Measurements from ENCODE around the gene SERPINA4.

Gene SERPINA4

DNA sequence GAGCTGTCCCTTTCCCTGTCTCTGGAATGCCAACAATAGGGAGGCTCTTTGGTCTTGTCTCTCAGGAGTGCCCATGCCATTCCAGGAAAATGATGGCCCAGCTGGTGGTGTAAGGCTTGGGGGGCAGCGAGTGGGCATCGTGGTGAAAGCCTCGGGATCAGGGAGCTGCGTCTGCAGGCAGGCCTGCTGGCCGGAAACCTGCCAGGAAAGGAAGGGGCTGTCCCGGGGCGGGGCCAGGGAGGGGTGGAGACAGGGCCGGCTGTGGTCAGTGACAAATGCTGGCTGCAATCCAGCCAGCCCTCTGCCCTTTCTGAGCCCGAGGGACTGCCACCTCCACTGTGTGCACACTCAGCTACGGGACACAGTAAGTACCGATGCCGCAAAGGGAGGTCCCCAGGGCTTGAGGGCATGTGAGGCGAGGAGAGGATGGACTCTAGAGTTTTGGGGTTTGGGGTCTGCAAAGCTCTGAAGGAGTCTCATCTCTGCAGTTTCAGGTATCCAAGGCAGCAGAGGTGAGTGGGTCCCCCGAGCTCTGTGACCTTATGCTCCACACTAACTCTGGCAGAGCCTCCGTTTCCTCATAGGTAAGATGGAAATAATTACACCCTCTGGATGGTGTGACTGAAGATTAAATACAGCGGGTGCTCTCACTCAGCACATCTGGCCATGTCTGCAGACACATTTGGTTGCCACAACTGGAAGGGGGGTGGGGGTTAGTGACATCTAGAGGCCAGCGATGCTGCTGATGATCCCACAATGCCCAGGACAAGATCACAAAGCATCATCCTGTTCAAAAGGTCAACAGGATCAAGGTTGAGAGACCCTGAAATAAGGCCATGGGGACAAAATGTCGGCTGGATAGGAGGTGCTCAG lies 20.1 kb downstream of the SERPINA4 start, which contains the start of gene SERPINA5:
Gene SERPINA5, plus strand, starts transcription at position 300 of the 873 bp plus-strand sequence. CDS start 5,937 bp downstream, outside the sequence.
- H2AFZ ChIP-seq (ENCODE audit: low read depth, low read length, severe bottlenecking) = no peak within 1 kb of the TSS
- H3K27me3 ChIP-seq (ENCODE audit: low read length) = no peaks in the 10 kb centered on the region
- H3K4me3 ChIP-seq (ENCODE audit: insufficient read depth, low read length, poor library complexity, severe bottlenecking) = no peak within 1 kb of the TSS
- TF ChIP-seq, protein P1, sequence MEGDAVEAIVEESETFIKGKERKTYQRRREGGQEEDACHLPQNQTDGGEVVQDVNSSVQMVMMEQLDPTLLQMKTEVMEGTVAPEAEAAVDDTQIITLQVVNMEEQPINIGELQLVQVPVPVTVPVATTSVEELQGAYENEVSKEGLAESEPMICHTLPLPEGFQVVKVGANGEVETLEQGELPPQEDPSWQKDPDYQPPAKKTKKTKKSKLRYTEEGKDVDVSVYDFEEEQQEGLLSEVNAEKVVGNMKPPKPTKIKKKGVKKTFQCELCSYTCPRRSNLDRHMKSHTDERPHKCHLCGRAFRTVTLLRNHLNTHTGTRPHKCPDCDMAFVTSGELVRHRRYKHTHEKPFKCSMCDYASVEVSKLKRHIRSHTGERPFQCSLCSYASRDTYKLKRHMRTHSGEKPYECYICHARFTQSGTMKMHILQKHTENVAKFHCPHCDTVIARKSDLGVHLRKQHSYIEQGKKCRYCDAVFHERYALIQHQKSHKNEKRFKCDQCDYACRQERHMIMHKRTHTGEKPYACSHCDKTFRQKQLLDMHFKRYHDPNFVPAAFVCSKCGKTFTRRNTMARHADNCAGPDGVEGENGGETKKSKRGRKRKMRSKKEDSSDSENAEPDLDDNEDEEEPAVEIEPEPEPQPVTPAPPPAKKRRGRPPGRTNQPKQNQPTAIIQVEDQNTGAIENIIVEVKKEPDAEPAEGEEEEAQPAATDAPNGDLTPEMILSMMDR (IDR thresholded peaks at IDR 0.05; ENCODE audit: insufficient read depth, low read length, poor library complexity, severe bottlenecking) = no peak
- TF ChIP-seq EZH2phosphoT487 (conservative IDR thresholded peaks at IDR 0.05; ENCODE audit: low read length) = no peak
- H4K20me1 ChIP-seq (ENCODE audit: low read depth, low read length) = no peaks in the 10 kb centered on the region
- no peaks in the 10 kb centered on the region for H3K79me2 ChIP-seq (ENCODE audit: insufficient read depth, low read length)
- H3K9me2 ChIP-seq (replicated peaks; ENCODE audit: insufficient read depth, low read length) = no peaks in the 10 kb centered on the region
- H3F3A ChIP-seq (ENCODE audit: insufficient read depth) = no peaks in the 10 kb centered on the region
- H3K36me3 ChIP-seq (ENCODE audit: low read length) = no peaks in the 10 kb centered on the region
- no peak within 1 kb of the TSS for H3K9ac ChIP-seq (ENCODE audit: low read length)
- no peaks in the 10 kb centered on the region for H3K9me3 ChIP-seq (ENCODE audit: insufficient read depth, low read length)
- no peak within 1 kb of the TSS for H3K27ac ChIP-seq (ENCODE audit: low read depth, low read length)
- H3K4me2 ChIP-seq (ENCODE audit: low read depth, low read length, poor library complexity, severe bottlenecking) = no peak within 1 kb of the TSS

GRCh38 chr14:94582199-94582750 lies 21.0 kb downstream of the SERPINA4 start:
- no peaks in the 10 kb centered on the region for H3K9me2 ChIP-seq (replicated peaks; ENCODE audit: insufficient read depth, low read length)
- no peaks in the 10 kb centered on the region for H3F3A ChIP-seq (ENCODE audit: insufficient read depth)
- no peak for TF ChIP-seq EZH2phosphoT487 (conservative IDR thresholded peaks at IDR 0.05; ENCODE audit: low read length)
- no peaks in the 10 kb centered on the region for H3K9me3 ChIP-seq (ENCODE audit: insufficient read depth, low read length)
- H3K27ac ChIP-seq (ENCODE audit: low read depth, low read length) = no peak overlapping the region
- no peak overlapping the region for H3K4me3 ChIP-seq (ENCODE audit: insufficient read depth, low read length, poor library complexity, severe bottlenecking)
- no peaks in the 10 kb centered on the region for H4K20me1 ChIP-seq (ENCODE audit: low read depth, low read length)
- no peak overlapping the region for H3K4me2 ChIP-seq (ENCODE audit: low read depth, low read length, poor library complexity, severe bottlenecking)
- H3K79me2 ChIP-seq (ENCODE audit: insufficient read depth, low read length) = no peaks in the 10 kb centered on the region
- H2AFZ ChIP-seq (ENCODE audit: low read depth, low read length, severe bottlenecking) = no peak overlapping the region
- H3K9ac ChIP-seq (ENCODE audit: low read length) = no peak overlapping the region
- no peaks in the 10 kb centered on the region for H3K27me3 ChIP-seq (ENCODE audit: low read length)
- no peaks in the 10 kb centered on the region for H3K36me3 ChIP-seq (ENCODE audit: low read length)

DNA sequence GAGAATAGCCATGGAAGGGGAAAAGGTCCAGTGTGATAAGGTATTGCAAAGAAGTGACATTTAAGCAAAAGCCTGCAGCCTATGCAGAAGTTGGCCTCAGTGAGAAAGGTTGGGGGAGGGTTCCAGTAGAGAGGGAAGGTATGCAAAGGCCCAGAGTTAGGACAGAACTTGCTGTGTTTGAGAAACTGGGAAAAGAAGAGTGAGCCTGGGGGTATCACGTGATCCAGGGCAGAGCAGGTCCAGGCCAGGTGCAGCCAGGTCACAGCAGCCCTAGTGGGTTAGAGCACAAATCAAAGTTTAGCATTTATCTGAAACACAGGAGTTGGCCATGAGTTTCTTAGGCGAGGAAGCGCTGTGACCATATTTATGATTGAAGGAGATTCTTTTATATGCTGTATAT lies 21.6 kb downstream of the SERPINA4 start:
- H3K27me3 ChIP-seq (ENCODE audit: low read length) = no peaks in the 10 kb centered on the region
- H3K4me2 ChIP-seq (ENCODE audit: low read depth, low read length, poor library complexity, severe bottlenecking) = no peak overlapping the region
- H3K9me2 ChIP-seq (replicated peaks; ENCODE audit: insufficient read depth, low read length) = no peaks in the 10 kb centered on the region
- no peak overlapping the region for H3K9ac ChIP-seq (ENCODE audit: low read length)
- H3K79me2 ChIP-seq (ENCODE audit: insufficient read depth, low read length) = no peaks in the 10 kb centered on the region
- H3K27ac ChIP-seq (ENCODE audit: low read depth, low read length) = no peak overlapping the region
- TF ChIP-seq, protein P1 (IDR thresholded peaks at IDR 0.05; ENCODE audit: insufficient read depth, low read length, poor library complexity, severe bottlenecking) = no peak
- TF ChIP-seq EZH2phosphoT487 (conservative IDR thresholded peaks at IDR 0.05; ENCODE audit: low read length) = no peak
- no peak overlapping the region for H2AFZ ChIP-seq (ENCODE audit: low read depth, low read length, severe bottlenecking)
- H3K9me3 ChIP-seq (ENCODE audit: insufficient read depth, low read length) = no peaks in the 10 kb centered on the region
- H3F3A ChIP-seq (ENCODE audit: insufficient read depth) = no peaks in the 10 kb centered on the region
- H3K4me3 ChIP-seq (ENCODE audit: insufficient read depth, low read length, poor library complexity, severe bottlenecking) = no peak overlapping the region
- H4K20me1 ChIP-seq (ENCODE audit: low read depth, low read length) = no peaks in the 10 kb centered on the region
- H3K36me3 ChIP-seq (ENCODE audit: low read length) = no peaks in the 10 kb centered on the region

- H3K9ac ChIP-seq (ENCODE audit: low read length) = no peak overlapping the region
- H4K20me1 ChIP-seq (ENCODE audit: low read depth, low read length) = no peaks in the 10 kb centered on the region
- TF ChIP-seq, protein P1 (IDR thresholded peaks at IDR 0.05; ENCODE audit: insufficient read depth, low read length, poor library complexity, severe bottlenecking) = no peak
- no peak for TF ChIP-seq EZH2phosphoT487 (conservative IDR thresholded peaks at IDR 0.05; ENCODE audit: low read length)
- H3K9me2 ChIP-seq (replicated peaks; ENCODE audit: insufficient read depth, low read length) = no peaks in the 10 kb centered on the region
- H2AFZ ChIP-seq (ENCODE audit: low read depth, low read length, severe bottlenecking) = no peak overlapping the region
- H3K4me3 ChIP-seq (ENCODE audit: insufficient read depth, low read length, poor library complexity, severe bottlenecking) = no peak overlapping the region
- H3K79me2 ChIP-seq (ENCODE audit: insufficient read depth, low read length) = no peaks in the 10 kb centered on the region
- H3K27ac ChIP-seq (ENCODE audit: low read depth, low read length) = no peak overlapping the region
- H3K9me3 ChIP-seq (ENCODE audit: insufficient read depth, low read length) = no peaks in the 10 kb centered on the region
- no peaks in the 10 kb centered on the region for H3K27me3 ChIP-seq (ENCODE audit: low read length)
- no peak overlapping the region for H3K4me2 ChIP-seq (ENCODE audit: low read depth, low read length, poor library complexity, severe bottlenecking)
- H3F3A ChIP-seq (ENCODE audit: insufficient read depth) = no peaks in the 10 kb centered on the region
- H3K36me3 ChIP-seq (ENCODE audit: low read length) = no peaks in the 10 kb centered on the region
These were observed 22.3 kb downstream of the SERPINA4 start for GRCh38 chr14:94583557-94583956.

Data from SU-DHL-6 (cell line).